SK-N-SH (cell line): ENCODE results near the gene ENTHD1. TPM values are rescaled to one million over a fixed set of nuclear protein-coding genes. Genes with fewer than 3 reads are reported as not detected.

Experiments
- CTCF ChIA-PET: fragments of 300-600, 350-600 bp; formaldehyde crosslinking; extraction: SDS; loops from one replicate; lab custom pipeline; 2021; lab: Yijun Ruan, JAX
- POLR2A ChIA-PET: fragments of 350-600 bp; sonication (Branson Sonifier 250); formaldehyde crosslinking; extraction: SDS; loops from one replicate; lab custom pipeline; 2020; ENCODE audit warnings: antibody characterized with exemption, inconsistent platforms; lab: Yijun Ruan, JAX
- DNase-seq: peaks from one replicate; pipeline ENCODE4 v3.0.0; 2012
- H2AFZ ChIP-seq: fragments of 200-600 bp; sonication (generic); 2 replicates; pipeline ENCODE4 v1.8.1; 2016; ENCODE audit warnings: antibody characterized with exemption, mild to moderate bottlenecking, low read depth
- H3F3A ChIP-seq: fragments of 200-600 bp; sonication (generic); replicated peaks from 2 replicates; pipeline ENCODE3; 2016; ENCODE audit warnings: antibody characterized with exemption, mild to moderate bottlenecking; ENCODE audit not compliant: insufficient read depth
- H3K27ac ChIP-seq, 2 experiments: fragments of 200-500 bp in 1 of 2; fragments of 200-600 bp in 1 of 2; sonication (Bioruptor generic) in 1 of 2; sonication (generic), shearing (Covaris generic) in 1 of 2; 2 replicates each; pipeline versions ENCODE4 v1.5.1 to v1.6.1; 2014 to 2016; ENCODE audit warnings: low read depth in 2 of 2, inconsistent platforms in 1 of 2, low read length in 1 of 2, mild to moderate bottlenecking in 1 of 2, mixed read lengths in 1 of 2
- H3K27me3 ChIP-seq: fragments of 200-600 bp; sonication (generic), shearing (Covaris generic); 2 replicates; pipeline ENCODE4 v1.6.1; 2016; ENCODE audit warnings: mixed run types; ENCODE audit not compliant: insufficient read depth
- H3K36me3 ChIP-seq, 2 experiments: fragments of 200-500 bp in 1 of 2; fragments of 200-600 bp in 1 of 2; sonication (Bioruptor generic) in 1 of 2; sonication (generic) in 1 of 2; replicated peaks in 1 of 2; 2 replicates each; pipeline versions ENCODE3 to v1.5.1; 2014 to 2016; ENCODE audit warnings: low read length in 1 of 2, mild to moderate bottlenecking in 1 of 2; ENCODE audit not compliant: insufficient read depth in 2 of 2, control insufficient read depth in 1 of 2
- H3K4me1 ChIP-seq, 2 experiments: fragments of 200-500 bp in 1 of 2; fragments of 200-600 bp in 1 of 2; sonication (Bioruptor generic) in 1 of 2; sonication (generic), shearing (Covaris generic) in 1 of 2; 2 replicates each; pipeline versions ENCODE4 v1.5.1 to v1.6.1; 2014 to 2016; ENCODE audit warnings: low read depth in 1 of 2, low read length in 1 of 2, mixed run types in 1 of 2; ENCODE audit not compliant: insufficient read depth in 2 of 2, control insufficient read depth in 1 of 2
- H3K4me2 ChIP-seq: fragments of 200-600 bp; sonication (generic), shearing (Covaris generic); 2 replicates; pipeline ENCODE4 v1.6.1; 2017; ENCODE audit warnings: mixed run types
- H3K4me3 ChIP-seq, 2 experiments: fragments of 200-500 bp in 1 of 2; fragments of 200-600 bp in 1 of 2; sonication (Bioruptor generic) in 1 of 2; sonication (generic), shearing (Covaris generic) in 1 of 2; 2 replicates each; pipeline versions ENCODE4 v1.5.1 to v1.8.1; 2014 to 2016; ENCODE audit warnings: low read depth in 2 of 2, inconsistent platforms in 1 of 2, low read length in 1 of 2, mild to moderate bottlenecking in 1 of 2, mixed read lengths in 1 of 2, moderate library complexity in 1 of 2
- H3K79me2 ChIP-seq: fragments of 200-600 bp; sonication (generic); 2 replicates; pipeline ENCODE4 v1.8.1; 2017; ENCODE audit warnings: mild to moderate bottlenecking; ENCODE audit not compliant: insufficient read depth
- H3K9ac ChIP-seq: fragments of 200-600 bp; sonication (generic); 2 replicates; pipeline ENCODE4 v1.6.1; 2017; ENCODE audit warnings: mixed run types
- H3K9me2 ChIP-seq: fragments of 200-600 bp; sonication (generic); 2 replicates; pipeline ENCODE4 v1.6.1; 2017; ENCODE audit warnings: mixed run types
- H3K9me3 ChIP-seq: fragments of 200-600 bp; sonication (generic); 2 replicates; pipeline ENCODE4 v1.6.1; 2017; ENCODE audit warnings: mixed run types, mild to moderate bottlenecking, moderate library complexity
- H4K20me1 ChIP-seq: fragments of 200-600 bp; sonication (generic); 2 replicates; pipeline ENCODE4 v1.6.1; 2017; ENCODE audit warnings: mild to moderate bottlenecking, mixed run types; ENCODE audit not compliant: insufficient read depth
- CHD2 ChIP-seq: fragments of 150-350 bp; IDR thresholded peaks from 2 replicates; pipeline ENCODE4 v1.6.1; 2018; ENCODE audit warnings: low read length; ENCODE audit not compliant: partially characterized antibody
- CTCF ChIP-seq: fragments of 200-600 bp; sonication (generic); IDR thresholded peaks from 2 replicates; pipeline ENCODE4 v1.6.1; 2017; ENCODE audit warnings: antibody characterized with exemption, mild to moderate bottlenecking, moderate library complexity
- EZH2phosphoT487 ChIP-seq: fragments of 200-600 bp; sonication (generic); IDR thresholded peaks from 2 replicates; pipeline ENCODE4 v1.6.1; 2017; ENCODE audit warnings: low read depth, mixed run types, mild to moderate bottlenecking, antibody characterized with exemption, moderate library complexity, borderline replicate concordance
- FOXJ3 ChIP-seq: sonication (generic); formaldehyde crosslinking; IDR thresholded peaks from 2 replicates; pipeline ENCODE4 v1.5.1; 2020; ENCODE audit warnings: mild to moderate bottlenecking, missing genetic modification reagents
- IRF3 ChIP-seq: fragments of 150-350 bp; IDR thresholded peaks from 2 replicates; pipeline ENCODE4 v1.6.1; 2016; ENCODE audit warnings: mild to moderate bottlenecking, low read depth, low read length
- JUND ChIP-seq: IDR thresholded peaks from 2 replicates; pipeline ENCODE4 v1.4.0; 2012
- MEF2A ChIP-seq: IDR thresholded peaks from 2 replicates; pipeline ENCODE4 v1.4.0; 2012; ENCODE audit warnings: low read depth, borderline replicate concordance
- NFIC ChIP-seq: IDR thresholded peaks from 2 replicates; pipeline ENCODE4 v1.4.0; 2012; ENCODE audit warnings: borderline replicate concordance
- NRF1 ChIP-seq: IDR thresholded peaks from 2 replicates; pipeline ENCODE4 v1.6.1; 2012; ENCODE audit warnings: low read depth, mild to moderate bottlenecking, low read length
- POLR2AphosphoS5 ChIP-seq: IDR thresholded peaks from 2 replicates; pipeline ENCODE4 v1.6.1; 2012; ENCODE audit warnings: low read depth, low read length
- RAD21 ChIP-seq: IDR thresholded peaks from 2 replicates; pipeline ENCODE4 v1.6.1; 2012; ENCODE audit warnings: mild to moderate bottlenecking, low read length
- RFX5 ChIP-seq: IDR thresholded peaks from 2 replicates; pipeline ENCODE4 v1.6.1; 2012; ENCODE audit warnings: mild to moderate bottlenecking, improper control_type of control experiment, low read length
- RXRA ChIP-seq: IDR thresholded peaks from 2 replicates; pipeline ENCODE4 v1.4.0; 2012; ENCODE audit warnings: low read depth, mild to moderate bottlenecking, borderline replicate concordance
- TEAD4 ChIP-seq: IDR thresholded peaks from 2 replicates; pipeline ENCODE4 v1.4.0; 2012; ENCODE audit warnings: mild to moderate bottlenecking, borderline replicate concordance; ENCODE audit not compliant: insufficient read depth
- USF2 ChIP-seq: fragments of 150-350 bp; IDR thresholded peaks from 2 replicates; pipeline ENCODE4 v1.6.1; 2017; ENCODE audit warnings: antibody characterized with exemption, low read length, low read depth, borderline replicate concordance
- ZBTB33 ChIP-seq: IDR thresholded peaks from 2 replicates; pipeline ENCODE4 v1.4.0; 2012; ENCODE audit warnings: low read depth, borderline replicate concordance
- WGBS: methylation state at CpG from one replicate; pipeline ENCODE4 v1.1.6; 2017; ENCODE audit warnings: low lambda C conversion rate; 5-methylcytosine and 5-hydroxymethylcytosine counted together
- polyA plus RNA-seq, 3 experiments: library from polyadenylated mRNA; depleted of rRNA; stranded (reverse); fragments of >200 nt; gene quantifications; 2 replicates each; pipeline ENCODE4 v1.2.3, GENCODE V29; 2012

The ENTHD1 gene
- polyA plus RNA-seq, 1 of the 3 experiments (the other 2 are of a cell fraction) = not detected

- Histone ChIP-seq H3F3A (no peaks in the 10 kb centered on the region), H3K4me2 (no peak overlapping the region), H3K4me1 (peaks cover 0 to 3% of the 10 kb centered on the region in 2 experiments; a peak in 1 of 4 replicates), H3K9ac (no peak overlapping the region), H3K27me3 (no peaks in the 10 kb centered on the region), H3K79me2 (no peaks in the 10 kb centered on the region), H3K4me3 (no peak overlapping the region), H3K9me2 (no peaks in the 10 kb centered on the region), H3K27ac (no peak overlapping the region), H4K20me1 (no peaks in the 10 kb centered on the region), H3K9me3 (no peaks in the 10 kb centered on the region), H2AFZ (no peak overlapping the region), H3K36me3 (no peaks in the 10 kb centered on the region)
- TF ChIP-seq RXRA (no peak), USF2 (no peak), MEF2A (no peak), CTCF (no peak), ZBTB33 (no peak), CHD2 (no peak), TEAD4 (no peak), FOXJ3 (CRISPR knock-in tag) (no peak), EZH2phosphoT487 (no peak), JUND (no peak), RFX5 (no peak), NFIC (no peak)
- ChIA-PET CTCF (no interaction called here), POLR2A (no interaction called here)
- WGBS = 67% methylated on average over 4 of the region's 4 CpGs
- DNase-seq = no peak
These were observed 21.8 kb upstream of the ENTHD1 start for GRCh38 chr22:39915295-39915726.

- Histone ChIP-seq H3K4me2 (no peak overlapping the region), H3K4me1 (no peaks in the 10 kb centered on the region; a peak in 1 of 4 replicates), H3K27ac (no peak overlapping the region), H3F3A (no peaks in the 10 kb centered on the region), H3K36me3 (no peaks in the 10 kb centered on the region), H3K27me3 (no peaks in the 10 kb centered on the region), H3K9me3 (no peaks in the 10 kb centered on the region), H3K9ac (no peak overlapping the region), H3K9me2 (no peaks in the 10 kb centered on the region), H3K79me2 (no peaks in the 10 kb centered on the region), H4K20me1 (no peaks in the 10 kb centered on the region), H3K4me3 (no peak overlapping the region), H2AFZ (no peak overlapping the region)
- ChIA-PET POLR2A (no interaction called here), CTCF (no interaction called here)
- DNase-seq = no peak
- 84% methylated on average over 7 of the region's 9 CpGs for WGBS
- TF ChIP-seq ZBTB33 = no peak
- no peak for TF ChIP-seq RXRA
- no peak for TF ChIP-seq IRF3
- TF ChIP-seq RAD21 = no peak
- TF ChIP-seq POLR2AphosphoS5 = no peak
- no peak for TF ChIP-seq CTCF
- TF ChIP-seq TEAD4 = no peak
- TF ChIP-seq MEF2A = no peak
- TF ChIP-seq NRF1 = no peak
- TF ChIP-seq EZH2phosphoT487 = no peak
These were observed 21.0 kb upstream of the ENTHD1 start for GRCh38 chr22:39914584-39914983.
